Colonic mucosa (tissue), 4 donors: Measurements from ENCODE around the gene SECISBP2. TPM values are rescaled to one million over a fixed set of nuclear protein-coding genes. Genes with fewer than 3 reads are reported as not detected.
A peak's percentile ranks its signal among the peaks of the same experiment; 100 is the strongest.

Experiments
- DNase-seq: peaks from one replicate; pipeline ENCODE4 v3.0.0-alpha.2; 2020
- H3K27ac ChIP-seq: fragments of 200-600 bp; one replicate; pipeline ENCODE4 v1.8.0; 2021
- H3K27me3 ChIP-seq: fragments of 200-600 bp; one replicate; pipeline ENCODE4 v1.8.0; 2021
- H3K36me3 ChIP-seq: fragments of 200-600 bp; one replicate; pipeline ENCODE4 v1.8.0; 2021
- H3K4me1 ChIP-seq: fragments of 200-600 bp; one replicate; pipeline ENCODE4 v1.8.0; 2021; ENCODE audit warnings: mild to moderate bottlenecking
- H3K4me3 ChIP-seq: fragments of 200-600 bp; one replicate; pipeline ENCODE4 v1.8.0; 2021
- H3K9ac ChIP-seq, 2 donors: one replicate each; pipeline ENCODE4 v1.7.0; 2013; ENCODE audit warnings: control low read depth in 2 of 2, low read depth in 2 of 2, low read length in 2 of 2
- H3K9me3 ChIP-seq: fragments of 200-600 bp; one replicate; pipeline ENCODE4 v1.8.0; 2021
- CTCF ChIP-seq: fragments of 200-600 bp; IDR thresholded peaks from one replicate; pipeline ENCODE4 v1.8.0; 2022; ENCODE audit warnings: antibody characterized with exemption, mild to moderate bottlenecking
- intact Hi-C: fragments of 100-400 bp; cut with DNase I; formaldehyde crosslinking; loops from one replicate; pipeline ENCODE4 v1.14.1; 2022
- total RNA-seq, 2 donors: library from RNA; stranded (reverse); fragmentation: NEBNext Ultra II Directional in 1 of 2; extraction: Animal tissue kit (Norgen Biotek cat#: 25700) in 1 of 2; gene quantifications; one replicate each; pipeline ENCODE4 v1.2.1, GENCODE V29; 2021
- donor health status: healthy.
- donor health status: DM: no; HTN: no; CAD: no.
- donor health status: DM: no; HTN: no; CAD: no.

SECISBP2 gene
- total RNA-seq, 2 donors from 2014 or later = 37.6 to 42.2 TPM

- Histone ChIP-seq H3K27ac (peak overlapping the region; percentile 65), H3K27me3 (no peaks in the 10 kb centered on the region), H3K4me1 (no peaks in the 10 kb centered on the region), H3K9ac (peak overlapping the region; percentile 87 to 95), H3K36me3 (peaks cover 4% of the 10 kb centered on the region), H3K9me3 (no peaks in the 10 kb centered on the region), H3K4me3 (peak overlapping the region; percentile 76)
- intact Hi-C loops = loop anchor here (10.0 kb wide), 1 partner anchor 1883 kb away; no protein-coding TSS in a partner anchor
- no peak for TF ChIP-seq CTCF
- peak; percentile 30 for DNase-seq
Observed at GRCh38 chr9:89311346-89312221, 6.7 kb upstream of the SECISBP2 start.

- Histone ChIP-seq H3K9ac (peak overlapping the region; percentile 87 to 95), H3K4me3 (peak overlapping the region; percentile 76)
- peak; percentile 36 for DNase-seq
Observed at GRCh38 chr9:89312222-89312571, 6.1 kb upstream of the SECISBP2 start.

GRCh38 chr9:89313842-89314241, 4.5 kb upstream of the SECISBP2 start:
- Histone ChIP-seq H3K4me3 (no peak overlapping the region), H3K27ac (no peak overlapping the region), H3K27me3 (no peaks in the 10 kb centered on the region), H3K9ac (peak overlapping the region in 1 of 2 donors; percentile 51), H3K9me3 (no peaks in the 10 kb centered on the region), H3K4me1 (no peaks in the 10 kb centered on the region), H3K36me3 (peaks cover 4% of the 10 kb centered on the region)
- TF ChIP-seq CTCF = no peak
- intact Hi-C loops = loop anchor here (10.0 kb wide), 1 partner anchor 1881 kb away; no protein-coding TSS in a partner anchor
- no peak for DNase-seq

More at GRCh38 chr9:89312222-89312571, 6.1 kb upstream of the SECISBP2 start:
- no peak for TF ChIP-seq CTCF
- H3K36me3 ChIP-seq = peaks cover 4% of the 10 kb centered on the region
- H3K27ac ChIP-seq = peak overlapping the region; percentile 65
- H3K4me1 ChIP-seq = no peaks in the 10 kb centered on the region
- no peaks in the 10 kb centered on the region for H3K27me3 ChIP-seq
- no peaks in the 10 kb centered on the region for H3K9me3 ChIP-seq
- intact Hi-C loops = loop anchor here (10.0 kb wide), 1 partner anchor 1883 kb away; no protein-coding TSS in a partner anchor

- intact Hi-C loops = loop anchor here (10.0 kb wide), 1 partner anchor 1880 kb away; no protein-coding TSS in a partner anchor
- Histone ChIP-seq H3K27me3 (no peaks in the 10 kb centered on the region), H3K36me3 (peaks cover 4% of the 10 kb centered on the region), H3K9ac (peak overlapping the region in 1 of 2 donors; percentile 46), H3K4me3 (no peak overlapping the region), H3K9me3 (no peaks in the 10 kb centered on the region), H3K4me1 (peaks cover 5% of the 10 kb centered on the region), H3K27ac (no peak overlapping the region)
- TF ChIP-seq CTCF = no peak
- no peak for DNase-seq
Observed at GRCh38 chr9:89314955-89315354, 3.3 kb upstream of the SECISBP2 start.

GRCh38 chr9:89315482-89315881, 2.8 kb upstream of the SECISBP2 start:
- Histone ChIP-seq H3K27me3 (no peaks in the 10 kb centered on the region), H3K36me3 (peaks cover 4% of the 10 kb centered on the region), H3K4me3 (no peak overlapping the region), H3K4me1 (peaks cover 10% of the 10 kb centered on the region), H3K27ac (no peak overlapping the region), H3K9me3 (no peaks in the 10 kb centered on the region), H3K9ac (no peak overlapping the region)
- no peak for TF ChIP-seq CTCF
- DNase-seq = no peak
- intact Hi-C loops = loop anchor here (10.0 kb wide), 1 partner anchor 1879 kb away; no protein-coding TSS in a partner anchor
